ENCODE data around the gene NFIA.

- TF ChIP-seq CTCF (IDR thresholded peaks at IDR 0.05): no peak
- no peak for TF ChIP-seq POLR2A (IDR thresholded peaks at IDR 0.05)
These were observed 171.7 kb downstream of the NFIA start for GRCh38 chr1:61253912-61254633.

Measured in esophagus squamous epithelium (tissue), 4 donors.